CD14-positive monocyte (primary cell): ENCODE measurements around the gene ODAD3. TPM values are rescaled to one million over a fixed set of nuclear protein-coding genes. Genes with fewer than 3 reads are reported as not detected.
A peak's percentile ranks its signal among the peaks of the same experiment; 100 is the strongest.

Source experiments
- DNase-seq, 3 donors: peaks; one replicate each; pipeline ENCODE4 v3.0.0-alpha.2; 2011 to 2022
- H2AFZ ChIP-seq: 2 replicates; pipeline ENCODE4 v1.6.0; 2012; ENCODE audit warnings: mild to moderate bottlenecking, low read depth, low read length, inconsistent platforms; ENCODE audit not compliant: insufficient read depth, poor library complexity, severe bottlenecking
- H3K27ac ChIP-seq, 2 donors: 1 replicate in 1 of 2; 2 replicates in 1 of 2; pipeline ENCODE4 v1.5.1; 2012 to 2013; ENCODE audit warnings: low read length in 2 of 2, control low read depth in 1 of 2, inconsistent platforms in 1 of 2, low read depth in 1 of 2, mild to moderate bottlenecking in 1 of 2
- H3K27me3 ChIP-seq, 2 donors: one replicate each; pipeline versions ENCODE4 v1.6.0 to v1.6.1; 2011 to 2013; ENCODE audit warnings: low read length in 2 of 2; ENCODE audit not compliant: control insufficient read depth in 2 of 2, insufficient read depth in 2 of 2
- H3K36me3 ChIP-seq, 2 donors: replicated peaks in 1 of 2; 1 replicate in 1 of 2; 2 replicates in 1 of 2; pipeline versions ENCODE4 v1.5.1 to v1.6.1; 2012 to 2013; ENCODE audit warnings: low read length in 2 of 2, control low read depth in 1 of 2, inconsistent platforms in 1 of 2, mild to moderate bottlenecking in 1 of 2; ENCODE audit not compliant: insufficient read depth in 2 of 2, control insufficient read depth in 1 of 2
- H3K4me1 ChIP-seq, 2 donors: 1 replicate in 1 of 2; 2 replicates in 1 of 2; pipeline versions ENCODE4 v1.5.1 to v1.6.1; 2012 to 2013; ENCODE audit warnings: low read length in 2 of 2, control low read depth in 1 of 2, inconsistent platforms in 1 of 2, mild to moderate bottlenecking in 1 of 2, moderate library complexity in 1 of 2; ENCODE audit not compliant: insufficient read depth in 2 of 2, control insufficient read depth in 1 of 2
- H3K4me2 ChIP-seq: replicated peaks from 2 replicates; pipeline ENCODE3; 2012; ENCODE audit warnings: low read length, moderate library complexity, mild to moderate bottlenecking; ENCODE audit not compliant: poor library complexity, severe bottlenecking; ENCODE audit errors: extremely low read depth
- H3K4me3 ChIP-seq, 3 experiments: fragments of 200-600 bp in 1 of 3; sonication (generic) in 1 of 3; replicated peaks in 1 of 3; 1 replicate in 2 of 3; 2 replicates in 1 of 3; pipeline ENCODE4 v1.5.1; 2011 to 2013; ENCODE audit warnings: low read length in 3 of 3, mild to moderate bottlenecking in 3 of 3, control low read depth in 2 of 3, low read depth in 2 of 3, inconsistent platforms in 1 of 3, moderate library complexity in 1 of 3
- H3K79me2 ChIP-seq: 2 replicates; pipeline ENCODE4 v1.6.0; 2012; ENCODE audit warnings: mild to moderate bottlenecking, control low read depth, inconsistent platforms, low read length, moderate library complexity; ENCODE audit not compliant: insufficient read depth
- H3K9ac ChIP-seq: 2 replicates; pipeline ENCODE4 v1.6.0; 2017; ENCODE audit warnings: low read length, mild to moderate bottlenecking; ENCODE audit not compliant: insufficient read depth, poor library complexity, severe bottlenecking
- H3K9me3 ChIP-seq, 2 donors: replicated peaks in 1 of 2; 1 replicate in 1 of 2; 2 replicates in 1 of 2; pipeline versions ENCODE4 v1.5.1 to v1.6.1; 2012 to 2013; ENCODE audit warnings: low read length in 2 of 2, control low read depth in 1 of 2; ENCODE audit not compliant: control insufficient read depth in 1 of 2, insufficient read depth in 1 of 2
- H4K20me1 ChIP-seq: 2 replicates; pipeline ENCODE4 v1.6.0; 2012; ENCODE audit warnings: mild to moderate bottlenecking, low read length, control low read depth, moderate library complexity; ENCODE audit not compliant: insufficient read depth
- H3K27ac Mint-ChIP-seq, 7 donors: one replicate each; pipeline ENCODE4 v1.8.0; 2020; ENCODE audit warnings: mild to moderate bottlenecking in 7 of 7, mixed read lengths in 7 of 7, moderate library complexity in 6 of 7, inconsistent platforms in 2 of 7
- H3K27me3 Mint-ChIP-seq, 3 donors: one replicate each; pipeline ENCODE4 v1.8.0; 2021 to 2022; ENCODE audit warnings: low read depth in 3 of 3, mild to moderate bottlenecking in 3 of 3, mixed read lengths in 3 of 3, moderate library complexity in 3 of 3, inconsistent platforms in 1 of 3
- H3K36me3 Mint-ChIP-seq, 2 donors: one replicate each; pipeline ENCODE4 v1.8.0; 2020; ENCODE audit warnings: mixed read lengths in 2 of 2, inconsistent platforms in 1 of 2, mild to moderate bottlenecking in 1 of 2
- H3K4me1 Mint-ChIP-seq: one replicate; pipeline ENCODE4 v1.8.0; 2020; ENCODE audit warnings: mild to moderate bottlenecking, mixed read lengths
- H3K4me3 Mint-ChIP-seq, 2 donors: one replicate each; pipeline ENCODE4 v1.8.0; 2020; ENCODE audit warnings: mild to moderate bottlenecking in 2 of 2, mixed read lengths in 2 of 2, moderate library complexity in 1 of 2
- H3K9me3 Mint-ChIP-seq, 7 donors: one replicate each; pipeline ENCODE4 v1.8.0; 2020 to 2022; ENCODE audit warnings: mixed read lengths in 7 of 7, mild to moderate bottlenecking in 6 of 7, moderate library complexity in 6 of 7, inconsistent platforms in 2 of 7
- WGBS: methylation state at CpG from one replicate; pipeline ENCODE4 v1.1.5; 2013; ENCODE audit warnings: missing lambda C conversion rate; ENCODE audit not compliant: insufficient coverage; 5-methylcytosine and 5-hydroxymethylcytosine counted together
- intact Hi-C, 2 donors: fragments of 100-400 bp; cut with micrococcal nuclease; formaldehyde crosslinking; loops; one replicate each; pipeline versions ENCODE4 v1.15.0 to v1.15.1; 2023
- polyA plus RNA-seq, 3 donors: library from polyadenylated mRNA; depleted of rRNA in 1 of 3; unstranded in 2 of 3; stranded (reverse) in 1 of 3; fragments of 300-500 nt in 2 of 3; fragments of >200 nt in 1 of 3; fragmentation: Illumina TruSeq in 2 of 3; gene quantifications; 1 replicate in 2 of 3; 2 replicates in 1 of 3; pipeline ENCODE4 v1.2.3, GENCODE V29; 2012 to 2021
- TF ChIP-seq, protein P1 (sequence below): fragments of 200-600 bp; IDR thresholded peaks from one replicate; pipeline ENCODE4 v1.8.0; 2022; ENCODE audit warnings: antibody characterized with exemption, mild to moderate bottlenecking

The ODAD3 gene
- polyA plus RNA-seq, 3 donors: 0.43 to 0.88 (median 0.61) TPM

DNA sequence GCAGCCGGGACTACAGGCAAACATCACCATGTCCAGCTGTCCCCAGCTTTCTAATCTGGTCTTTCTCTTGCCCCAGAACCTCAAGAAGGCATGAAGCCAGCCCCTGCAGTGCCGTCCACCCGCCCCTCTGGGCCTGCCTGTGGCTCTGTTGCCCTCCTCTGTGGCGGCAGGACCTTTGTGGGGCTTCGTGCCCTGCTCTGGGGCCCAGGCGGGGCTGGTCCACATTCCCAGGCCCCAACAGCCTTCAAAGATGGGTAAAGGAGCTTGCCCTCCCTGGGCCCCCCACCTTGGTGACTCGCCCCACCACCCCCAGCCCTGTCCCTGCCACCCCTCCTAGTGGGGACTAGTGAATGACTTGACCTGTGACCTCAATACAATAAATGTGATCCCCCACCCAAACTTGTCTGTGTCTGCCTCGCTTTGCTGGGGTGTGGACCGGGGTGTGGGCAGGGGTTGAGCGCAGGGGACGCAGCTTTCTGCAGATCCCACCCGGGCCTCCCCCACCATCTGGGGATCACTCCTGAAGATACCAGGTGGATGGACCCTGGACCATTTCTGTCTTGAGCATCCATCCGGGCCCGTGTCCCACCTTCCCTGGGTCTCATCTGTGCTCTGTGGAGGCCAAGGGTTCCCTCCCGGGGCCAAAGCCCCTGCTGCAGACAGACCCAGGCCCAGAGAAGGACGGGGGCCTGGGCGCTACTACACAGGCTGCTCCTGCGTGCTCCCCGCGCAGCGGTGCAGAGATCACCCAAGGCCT, 15.8 kb upstream of the ODAD3 start:
- Mint-ChIP-seq H3K9me3 (peaks cover 0 to 1% (median 0%) of the 10 kb centered on the region in 7 donors), H3K27me3 (peaks cover 3 to 6% (median 3%) of the 10 kb centered on the region in 3 donors), H3K27ac (peak overlapping the region in 3 of 7 donors; percentile 50 to 76 (median 57)), H3K36me3 (peaks cover 28 to 47% of the 10 kb centered on the region in 2 donors), H3K4me3 (no peak overlapping the region), H3K4me1 (no peaks in the 10 kb centered on the region)
- intact Hi-C loops: no loop called here
- Histone ChIP-seq H3K36me3 (peaks cover 40 to 53% of the 10 kb centered on the region in 2 donors), H4K20me1 (peaks cover 13% of the 10 kb centered on the region), H3K4me3 (no peak overlapping the region), H3K27ac (no peak overlapping the region), H2AFZ (no peak overlapping the region), H3K9me3 (no peaks in the 10 kb centered on the region), H3K79me2 (no peaks in the 10 kb centered on the region), H3K4me2 (no peak overlapping the region), H3K9ac (no peak overlapping the region), H3K27me3 (no peaks in the 10 kb centered on the region), H3K4me1 (no peaks in the 10 kb centered on the region)
- TF ChIP-seq, protein P1, sequence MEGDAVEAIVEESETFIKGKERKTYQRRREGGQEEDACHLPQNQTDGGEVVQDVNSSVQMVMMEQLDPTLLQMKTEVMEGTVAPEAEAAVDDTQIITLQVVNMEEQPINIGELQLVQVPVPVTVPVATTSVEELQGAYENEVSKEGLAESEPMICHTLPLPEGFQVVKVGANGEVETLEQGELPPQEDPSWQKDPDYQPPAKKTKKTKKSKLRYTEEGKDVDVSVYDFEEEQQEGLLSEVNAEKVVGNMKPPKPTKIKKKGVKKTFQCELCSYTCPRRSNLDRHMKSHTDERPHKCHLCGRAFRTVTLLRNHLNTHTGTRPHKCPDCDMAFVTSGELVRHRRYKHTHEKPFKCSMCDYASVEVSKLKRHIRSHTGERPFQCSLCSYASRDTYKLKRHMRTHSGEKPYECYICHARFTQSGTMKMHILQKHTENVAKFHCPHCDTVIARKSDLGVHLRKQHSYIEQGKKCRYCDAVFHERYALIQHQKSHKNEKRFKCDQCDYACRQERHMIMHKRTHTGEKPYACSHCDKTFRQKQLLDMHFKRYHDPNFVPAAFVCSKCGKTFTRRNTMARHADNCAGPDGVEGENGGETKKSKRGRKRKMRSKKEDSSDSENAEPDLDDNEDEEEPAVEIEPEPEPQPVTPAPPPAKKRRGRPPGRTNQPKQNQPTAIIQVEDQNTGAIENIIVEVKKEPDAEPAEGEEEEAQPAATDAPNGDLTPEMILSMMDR: no peak
- DNase-seq: no peak
- WGBS: 97% methylated on average over 14 of the region's 21 CpGs

DNA sequence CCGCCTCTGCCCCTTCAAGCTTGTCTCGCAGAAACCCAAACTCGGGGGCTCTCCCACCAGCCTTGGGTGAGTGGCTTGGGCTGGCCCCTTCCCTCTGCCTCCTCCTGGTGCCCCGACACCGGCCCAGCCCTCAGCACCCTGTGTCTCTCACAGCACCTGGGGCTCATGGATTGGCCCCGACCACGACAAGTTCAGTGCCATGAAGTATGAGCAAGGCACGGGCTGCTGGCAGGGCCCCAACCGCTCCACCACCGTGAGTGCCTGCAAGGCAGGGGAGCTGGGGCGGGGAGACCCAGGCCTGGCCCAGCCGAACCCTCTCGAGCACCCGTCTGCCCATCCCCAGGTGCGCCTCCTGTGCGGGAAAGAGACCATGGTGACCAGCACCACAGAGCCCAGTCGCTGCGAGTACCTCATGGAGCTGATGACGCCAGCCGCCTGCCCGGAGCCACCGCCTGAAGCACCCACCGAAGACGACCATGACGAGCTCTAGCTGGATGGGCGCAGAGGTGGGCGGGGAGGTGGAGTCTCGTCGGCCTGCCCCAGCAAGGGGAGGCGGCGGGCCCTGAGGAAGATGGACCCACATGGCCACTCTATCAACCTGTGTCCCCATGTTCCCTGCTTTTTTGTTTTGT, 14.1 kb upstream of the ODAD3 start:
- 97% methylated on average over 28 of the region's 31 CpGs for WGBS
- intact Hi-C loops: loop anchor here in 1 of 2 donors (5.0 kb wide), 1 partner anchor 162 kb away; no protein-coding TSS in a partner anchor
- H3K27ac Mint-ChIP-seq: no peak overlapping the region

More for the DNA sequence above, 14.1 kb upstream of the ODAD3 start:
- Histone ChIP-seq H3K36me3 (peaks cover 56 to 70% of the 10 kb centered on the region in 2 donors), H3K4me1 (no peaks in the 10 kb centered on the region), H2AFZ (no peak overlapping the region), H3K4me2 (no peak overlapping the region), H3K27ac (no peak overlapping the region), H3K9ac (no peak overlapping the region), H3K27me3 (no peaks in the 10 kb centered on the region), H3K79me2 (no peaks in the 10 kb centered on the region), H3K9me3 (no peaks in the 10 kb centered on the region), H4K20me1 (peaks cover 18% of the 10 kb centered on the region), H3K4me3 (no peak overlapping the region)
- H3K27me3 Mint-ChIP-seq: peaks cover 0 to 3% (median 2%) of the 10 kb centered on the region in 3 donors
- no peak for DNase-seq
- H3K4me3 Mint-ChIP-seq: no peak overlapping the region
- TF ChIP-seq, protein P1: no peak
- peaks cover 0 to 1% (median 0%) of the 10 kb centered on the region in 7 donors for H3K9me3 Mint-ChIP-seq
- no peaks in the 10 kb centered on the region for H3K4me1 Mint-ChIP-seq
- H3K36me3 Mint-ChIP-seq: peaks cover 39 to 63% of the 10 kb centered on the region in 2 donors
